Heart right ventricle (tissue), 16 donors: ENCODE data around the gene GPR107. TPM values are rescaled to one million over a fixed set of nuclear protein-coding genes. Genes with fewer than 3 reads are reported as not detected.

ENCODE experiments used
- ATAC-seq, 8 donors: fragments of 200-7000 bp; cut with Tn5 transposase; one replicate each; pipeline ENCODE4 v1.9.1; 2020; ENCODE audit warnings: mild to moderate bottlenecking in 8 of 8, moderate library complexity in 8 of 8, moderate number of reproducible peaks in 1 of 8
- DNase-seq, 2 donors: peaks; one replicate each; pipeline ENCODE4 v3.0.0-alpha.2; 2020
- H3K27ac ChIP-seq, 10 donors: fragments of 200-600 bp; sonication (generic) in 2 of 10; one replicate each; pipeline versions ENCODE4 v1.5.0 to v1.8.0; 2020 to 2022; ENCODE audit warnings: mild to moderate bottlenecking in 3 of 10
- H3K27me3 ChIP-seq, 7 donors: fragments of 200-600 bp; one replicate each; pipeline ENCODE4 v1.8.0; 2021 to 2022; ENCODE audit warnings: mild to moderate bottlenecking in 2 of 7
- H3K36me3 ChIP-seq, 9 donors: fragments of 200-600 bp; sonication (generic) in 1 of 9; one replicate each; pipeline versions ENCODE4 v1.5.0 to v1.8.0; 2020 to 2022; ENCODE audit warnings: mild to moderate bottlenecking in 2 of 9
- H3K4me1 ChIP-seq, 9 donors: fragments of 200-600 bp; sonication (generic) in 1 of 9; one replicate each; pipeline versions ENCODE4 v1.5.0 to v1.8.0; 2020 to 2022; ENCODE audit warnings: mild to moderate bottlenecking in 4 of 9
- H3K4me3 ChIP-seq, 10 donors: fragments of 200-600 bp; sonication (generic) in 2 of 10; one replicate each; pipeline versions ENCODE4 v1.5.0 to v1.8.0; 2020 to 2022; ENCODE audit warnings: mild to moderate bottlenecking in 7 of 10, moderate library complexity in 2 of 10
- H3K9me3 ChIP-seq, 11 donors: fragments of 200-600 bp in 10 of 11; sonication (generic) in 2 of 11; one replicate each; pipeline versions ENCODE4 v1.5.0 to v1.8.0; 2013 to 2022; ENCODE audit warnings: mild to moderate bottlenecking in 2 of 11, control low read depth in 1 of 11, moderate library complexity in 1 of 11
- CTCF ChIP-seq, 9 donors: fragments of 200-600 bp; sonication (generic) in 2 of 9; IDR thresholded peaks; one replicate each; pipeline versions ENCODE4 v1.5.0 to v1.8.0; 2021 to 2022; ENCODE audit warnings: antibody characterized with exemption in 9 of 9, mild to moderate bottlenecking in 5 of 9, moderate library complexity in 1 of 9
- WGBS, 2 donors: extraction: QIAGEN DNeasy Blood & Tissue Kit; methylation state at CpG; one replicate each; pipeline ENCODE4 v1.1.7; 2013; ENCODE audit warnings: inconsistent platforms in 1 of 2; 5-methylcytosine and 5-hydroxymethylcytosine counted together
- intact Hi-C, 10 donors: fragments of 100-400 bp; cut with DNase I; formaldehyde crosslinking; loops; one replicate each; pipeline versions ENCODE4 v1.11.1 to v1.14.2; 2022
- polyA plus RNA-seq, 2 donors: library from polyadenylated mRNA; stranded (reverse); fragments of 200-250 nt; gene quantifications; one replicate each; pipeline ENCODE4 v1.2.3, GENCODE V29; 2013
- total RNA-seq, 10 donors: library from RNA; stranded (reverse); fragmentation: NEBNext Ultra II Directional in 3 of 10; extraction: Animal tissue kit (Norgen Biotek cat#: 25700) in 3 of 10; gene quantifications; one replicate each; pipeline versions ENCODE4 v1.2.1 to v1.2.4, GENCODE V29; 2021 to 2023
- donor health status: Arrhythmogenic right ventricular cardiomyopathy.
- donor health status: ischemic (EF 13 %, LVEDD 7.1; RV severe dilation, severe dysfunction).
- donor health status: healthy with polysubstance abuse.
- donor health status: DM: no; HTN: yes; CAD: no.
- donor health status: DM: no; HTN: no; CAD: no.
- donor health status: ischemic (EF 25% LVEDD 6.9; RV normal size, moderate dysfunction).
- donor health status: ischemic (EF 25% LVEDD 5.7; RV mildly dilated, moderate dysfunction).
- donor health status: healthy.
- donor health status: DM: yes; HTN: yes; CAD: no.
- donor health status: Ischemic cardiomyopathy.
- donor health status: ischemic (EF 35%, LVEDD 5.7; RV mildly dilated, moderate dysfunction).
- donor health status: nonischemic (EF 11% LVEDD 7.7; RV severe dilation, severe dysfunction).
- donor health status: DM: yes; HTN: yes; CAD: no.
- donor health status: PGD.
- donor health status: ischemic (EF 29% LVEDD 5.4; RV normal size, mild dysfunction).
- donor health status: nonischemic (EF 23%, LVEDD 6.1; RV moderate dilation, normal function).

The GPR107 gene
- total and polyA plus RNA-seq, 12 donors, result 6.7 to 35.6 (median 23.9) TPM

GRCh38 chr9:130110596-130111021 is 56.9 kb downstream of the GPR107 start:
- 83 to 85% methylated on average over 7 of the region's 7 CpGs for WGBS, 2 donors

GRCh38 chr9:130111786-130112537 is 58.3 kb downstream of the GPR107 start:
- Histone ChIP-seq H3K4me1 (peaks cover 0 to 9% (median 4%) of the 10 kb centered on the region in 9 donors), H3K9me3 (no peaks in the 10 kb centered on the region), H3K36me3 (peaks cover 0 to 78% (median 14%) of the 10 kb centered on the region in 9 donors), H3K27me3 (no peaks in the 10 kb centered on the region), H3K27ac (no peak overlapping the region), H3K4me3 (no peak overlapping the region)
- ATAC-seq (no peak), DNase-seq (no peak)
- intact Hi-C loops, result no loop called here
- WGBS, 2 donors, result 89 to 90% methylated on average over 30 of the region's 30 CpGs
- TF ChIP-seq CTCF (IDR thresholded peaks at IDR 0.05), result no peak

More at GRCh38 chr9:130110596-130111021, 56.9 kb downstream of the GPR107 start:
- no peak for ATAC-seq
- no peak for TF ChIP-seq CTCF (IDR thresholded peaks at IDR 0.05)
- peaks cover 0 to 80% (median 21%) of the 10 kb centered on the region in 9 donors for H3K36me3 ChIP-seq
- no peaks in the 10 kb centered on the region for H3K27me3 ChIP-seq
- DNase-seq, result no peak
- H3K4me1 ChIP-seq, result peaks cover 0 to 9% (median 4%) of the 10 kb centered on the region in 9 donors
- no peak overlapping the region for H3K4me3 ChIP-seq
- no peak overlapping the region for H3K27ac ChIP-seq
- H3K9me3 ChIP-seq, result no peaks in the 10 kb centered on the region
- intact Hi-C loops, result no loop called here

- ATAC-seq, result peak in 3 of 8 donors; percentile 35 to 65 (median 38)
- H3K9me3 ChIP-seq, result no peaks in the 10 kb centered on the region
- no peak for TF ChIP-seq CTCF (IDR thresholded peaks at IDR 0.05)
- no peak overlapping the region for H3K27ac ChIP-seq
- no peaks in the 10 kb centered on the region for H3K27me3 ChIP-seq
- intact Hi-C loops, result no loop called here
- no peak overlapping the region for H3K4me3 ChIP-seq
- no peak for DNase-seq
- WGBS, 2 donors, result 62 to 69% methylated on average over 3 of the region's 3 CpGs
- peaks cover 0 to 9% (median 4%) of the 10 kb centered on the region in 9 donors for H3K4me1 ChIP-seq
- H3K36me3 ChIP-seq, result peaks cover 0 to 77% (median 14%) of the 10 kb centered on the region in 9 donors
Observed at GRCh38 chr9:130112538-130113151, 58.9 kb downstream of the GPR107 start.

- no peak for TF ChIP-seq CTCF (IDR thresholded peaks at IDR 0.05)
- Histone ChIP-seq H3K27ac (no peak overlapping the region), H3K36me3 (peaks cover 0 to 77% (median 14%) of the 10 kb centered on the region in 9 donors), H3K27me3 (no peaks in the 10 kb centered on the region), H3K9me3 (no peaks in the 10 kb centered on the region), H3K4me1 (peaks cover 0 to 15% (median 7%) of the 10 kb centered on the region in 9 donors), H3K4me3 (no peak overlapping the region)
- intact Hi-C loops, result no loop called here
- DNase-seq, result no peak
- ATAC-seq, result no peak
Observed at GRCh38 chr9:130114741-130115140, 61.0 kb downstream of the GPR107 start.
